Osteoblast (primary cell): ENCODE measurements around the gene VPS13A. TPM values are rescaled to one million over a fixed set of nuclear protein-coding genes. Genes with fewer than 3 reads are reported as not detected.

Experiments
- DNase-seq: peaks from one replicate; pipeline ENCODE4 v3.0.0; 2011; ENCODE audit warnings: low spot score, mixed read lengths; ENCODE audit not compliant: insufficient read length; ENCODE audit errors: missing footprints
- H2AFZ ChIP-seq: 2 replicates; pipeline ENCODE4 v1.6.0; 2011; ENCODE audit warnings: mild to moderate bottlenecking, low read length
- H3K27ac ChIP-seq: 2 replicates; pipeline ENCODE4 v1.5.1; 2011; ENCODE audit warnings: mild to moderate bottlenecking, low read depth, low read length, moderate library complexity
- H3K27me3 ChIP-seq: 2 replicates; pipeline ENCODE4 v1.6.0; 2012; ENCODE audit warnings: mild to moderate bottlenecking, control low read depth, inconsistent platforms, low read length, moderate library complexity; ENCODE audit not compliant: insufficient read depth
- H3K36me3 ChIP-seq: 2 replicates; pipeline ENCODE4 v1.5.1; 2011; ENCODE audit warnings: mild to moderate bottlenecking, low read length, control low read depth, moderate library complexity; ENCODE audit not compliant: insufficient read depth
- H3K4me1 ChIP-seq: 2 replicates; pipeline ENCODE4 v1.5.1; 2011; ENCODE audit warnings: mild to moderate bottlenecking, low read length, control low read depth, moderate library complexity; ENCODE audit not compliant: insufficient read depth
- H3K4me2 ChIP-seq: 2 replicates; pipeline ENCODE4 v1.6.0; 2011; ENCODE audit warnings: mild to moderate bottlenecking, low read length; ENCODE audit not compliant: insufficient read depth
- H3K4me3 ChIP-seq: fragments of 200-600 bp; sonication (generic); 3 replicates; pipeline ENCODE4 v1.5.1; 2012; ENCODE audit warnings: mild to moderate bottlenecking, low read length, inconsistent platforms; ENCODE audit not compliant: insufficient read depth
- H3K79me2 ChIP-seq: 2 replicates; pipeline ENCODE4 v1.6.0; 2012; ENCODE audit warnings: mild to moderate bottlenecking, low read length, control low read depth, inconsistent platforms; ENCODE audit not compliant: insufficient read depth
- H3K9me3 ChIP-seq: 2 replicates; pipeline ENCODE4 v1.5.1; 2011; ENCODE audit warnings: low read depth, low read length, control low read depth
- H4K20me1 ChIP-seq: 2 replicates; pipeline ENCODE4 v1.6.0; 2012; ENCODE audit warnings: mild to moderate bottlenecking, low read length, control low read depth; ENCODE audit not compliant: insufficient read depth
- CTCF ChIP-seq: IDR thresholded peaks from 2 replicates; pipeline ENCODE4 v1.5.1; 2011; ENCODE audit warnings: mild to moderate bottlenecking, low read depth, low read length, moderate library complexity; ENCODE audit errors: extremely low read depth
- total RNA-seq: library from RNA; depleted of rRNA; stranded (reverse); fragments of >200 nt; gene quantifications from 2 replicates; pipeline ENCODE4 v1.2.3, GENCODE V29; 2012

Gene VPS13A
- total RNA-seq, 1 donor = 60.4 TPM

- Histone ChIP-seq H3K4me1 (peaks cover 3% of the 10 kb centered on the region), H3K4me2 (no peak overlapping the region), H3K9me3 (no peaks in the 10 kb centered on the region), H3K79me2 (no peaks in the 10 kb centered on the region), H3K36me3 (no peaks in the 10 kb centered on the region), H2AFZ (no peak overlapping the region), H3K27me3 (no peaks in the 10 kb centered on the region), H3K27ac (no peak overlapping the region), H3K4me3 (no peak overlapping the region), H4K20me1 (no peaks in the 10 kb centered on the region)
- TF ChIP-seq CTCF = no peak
- no peak for DNase-seq
Measured at GRCh38 chr9:77432053-77432452, 254.7 kb downstream of the VPS13A start.

GRCh38 chr9:77433675-77434445 is 256.5 kb downstream of the VPS13A start:
- TF ChIP-seq CTCF = peak; percentile 100
- peak overlapping the region; percentile 37 for H3K4me2 ChIP-seq

GRCh38 chr9:77435277-77435676 is 257.9 kb downstream of the VPS13A start:
- Histone ChIP-seq H3K4me3 (no peak overlapping the region), H3K79me2 (no peaks in the 10 kb centered on the region), H3K4me1 (peaks cover 7% of the 10 kb centered on the region), H4K20me1 (no peaks in the 10 kb centered on the region), H3K9me3 (no peaks in the 10 kb centered on the region), H3K27me3 (no peaks in the 10 kb centered on the region), H3K27ac (no peak overlapping the region), H3K4me2 (no peak overlapping the region), H2AFZ (no peak overlapping the region), H3K36me3 (no peaks in the 10 kb centered on the region)
- no peak for TF ChIP-seq CTCF
- no peak for DNase-seq

More at GRCh38 chr9:77433675-77434445, 256.5 kb downstream of the VPS13A start:
- H3K79me2 ChIP-seq = no peaks in the 10 kb centered on the region
- DNase-seq = peak; percentile 97
- H3K4me3 ChIP-seq = no peak overlapping the region
- H3K27ac ChIP-seq = no peak overlapping the region
- H4K20me1 ChIP-seq = no peaks in the 10 kb centered on the region
- H2AFZ ChIP-seq = peak overlapping the region; percentile 57
- peaks cover 3% of the 10 kb centered on the region for H3K4me1 ChIP-seq
- H3K36me3 ChIP-seq = no peaks in the 10 kb centered on the region
- H3K27me3 ChIP-seq = no peaks in the 10 kb centered on the region
- no peaks in the 10 kb centered on the region for H3K9me3 ChIP-seq

- H3K4me2 ChIP-seq = no peak overlapping the region
- DNase-seq = no peak
- H4K20me1 ChIP-seq = no peaks in the 10 kb centered on the region
- H3K79me2 ChIP-seq = no peaks in the 10 kb centered on the region
- TF ChIP-seq CTCF = no peak
- H3K27ac ChIP-seq = no peak overlapping the region
- no peak overlapping the region for H2AFZ ChIP-seq
- H3K36me3 ChIP-seq = no peaks in the 10 kb centered on the region
- H3K9me3 ChIP-seq = no peaks in the 10 kb centered on the region
- H3K4me1 ChIP-seq = peaks cover 9% of the 10 kb centered on the region
- H3K4me3 ChIP-seq = no peak overlapping the region
- H3K27me3 ChIP-seq = no peaks in the 10 kb centered on the region
Measured at GRCh38 chr9:77435688-77436087, 258.4 kb downstream of the VPS13A start.
